ENCODE results near the gene NFYA.

DNA sequence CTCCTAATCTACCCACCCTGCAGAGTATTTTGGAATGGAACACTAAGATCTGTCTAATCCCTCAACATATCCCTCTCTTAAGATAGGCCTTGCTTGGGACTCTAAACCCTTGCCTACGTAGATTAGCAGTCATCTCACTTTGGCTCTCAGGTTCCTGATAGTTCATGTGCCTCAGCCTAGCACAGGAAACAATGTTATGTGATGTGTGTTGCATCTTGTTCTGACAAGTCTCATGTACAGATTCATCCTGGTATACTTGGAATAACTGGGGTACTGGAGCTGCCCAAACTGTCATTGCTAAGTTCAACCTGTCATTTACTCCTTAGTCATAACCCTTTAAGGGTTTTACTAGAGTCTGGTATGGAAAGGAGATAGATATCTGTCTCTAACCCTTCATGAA is 47.3 kb downstream of the NFYA start:
- TF ChIP-seq, protein P1, sequence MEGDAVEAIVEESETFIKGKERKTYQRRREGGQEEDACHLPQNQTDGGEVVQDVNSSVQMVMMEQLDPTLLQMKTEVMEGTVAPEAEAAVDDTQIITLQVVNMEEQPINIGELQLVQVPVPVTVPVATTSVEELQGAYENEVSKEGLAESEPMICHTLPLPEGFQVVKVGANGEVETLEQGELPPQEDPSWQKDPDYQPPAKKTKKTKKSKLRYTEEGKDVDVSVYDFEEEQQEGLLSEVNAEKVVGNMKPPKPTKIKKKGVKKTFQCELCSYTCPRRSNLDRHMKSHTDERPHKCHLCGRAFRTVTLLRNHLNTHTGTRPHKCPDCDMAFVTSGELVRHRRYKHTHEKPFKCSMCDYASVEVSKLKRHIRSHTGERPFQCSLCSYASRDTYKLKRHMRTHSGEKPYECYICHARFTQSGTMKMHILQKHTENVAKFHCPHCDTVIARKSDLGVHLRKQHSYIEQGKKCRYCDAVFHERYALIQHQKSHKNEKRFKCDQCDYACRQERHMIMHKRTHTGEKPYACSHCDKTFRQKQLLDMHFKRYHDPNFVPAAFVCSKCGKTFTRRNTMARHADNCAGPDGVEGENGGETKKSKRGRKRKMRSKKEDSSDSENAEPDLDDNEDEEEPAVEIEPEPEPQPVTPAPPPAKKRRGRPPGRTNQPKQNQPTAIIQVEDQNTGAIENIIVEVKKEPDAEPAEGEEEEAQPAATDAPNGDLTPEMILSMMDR (IDR thresholded peaks at IDR 0.05): no peak
- TF ChIP-seq POLR2AphosphoS5 (IDR thresholded peaks at IDR 0.05): no peak
- no peak for TF ChIP-seq EP300 (IDR thresholded peaks at IDR 0.05)
